H1 (cell line): ENCODE measurements around the gene PKD1L1. TPM values are rescaled to one million over a fixed set of nuclear protein-coding genes. Genes with fewer than 3 reads are reported as not detected.

Experiments used
- PHF8 ChIP-seq: fragments of 200-600 bp; sonication (generic); conservative IDR thresholded peaks from 2 replicates; pipeline ENCODE4 v1.7.1; 2012; ENCODE audit warnings: low read depth, mild to moderate bottlenecking, inconsistent platforms, low read length, moderate library complexity
- SP1 ChIP-seq: IDR thresholded peaks from 2 replicates; pipeline ENCODE4 v1.6.1; 2011; ENCODE audit warnings: low read depth, low read length
- polyA plus RNA-seq, 7 experiments: library from polyadenylated mRNA; depleted of rRNA in 3 of 7; stranded (reverse) in 5 of 7; unstranded in 2 of 7; fragments of >200 nt in 5 of 7; fragments of 200-250 nt in 2 of 7; gene quantifications; 1 replicate in 5 of 7; 2 replicates in 1 of 7; 4 replicates in 1 of 7; pipeline versions ENCODE4 v1.2.1 to v1.2.3, GENCODE V29; 2011 to 2013; ENCODE audit warnings: missing spikeins in 2 of 7, mixed read lengths in 2 of 7
- total RNA-seq: library from RNA; stranded (reverse); fragmentation: NEBNext Ultra II Directional; extraction: Animal tissue kit (Norgen Biotek cat#: 25700); gene quantifications from 2 replicates; pipeline ENCODE4 v1.2.1, GENCODE V29; 2021

PKD1L1 gene
- total and polyA plus RNA-seq, 2 of the 8 experiments (the other 6 are each of a cell fraction or from before 2014, with no cell fraction given), result 0.22 to 0.35 TPM

- no peak for TF ChIP-seq PHF8
- no peak for TF ChIP-seq SP1
- TF ChIP-seq, all 59 proteins: peak for 0
Measured at GRCh38 chr7:47762746-47763062, 185.6 kb downstream of the PKD1L1 start (continued).
